Measurements from ENCODE around the gene SIK2.

DNA sequence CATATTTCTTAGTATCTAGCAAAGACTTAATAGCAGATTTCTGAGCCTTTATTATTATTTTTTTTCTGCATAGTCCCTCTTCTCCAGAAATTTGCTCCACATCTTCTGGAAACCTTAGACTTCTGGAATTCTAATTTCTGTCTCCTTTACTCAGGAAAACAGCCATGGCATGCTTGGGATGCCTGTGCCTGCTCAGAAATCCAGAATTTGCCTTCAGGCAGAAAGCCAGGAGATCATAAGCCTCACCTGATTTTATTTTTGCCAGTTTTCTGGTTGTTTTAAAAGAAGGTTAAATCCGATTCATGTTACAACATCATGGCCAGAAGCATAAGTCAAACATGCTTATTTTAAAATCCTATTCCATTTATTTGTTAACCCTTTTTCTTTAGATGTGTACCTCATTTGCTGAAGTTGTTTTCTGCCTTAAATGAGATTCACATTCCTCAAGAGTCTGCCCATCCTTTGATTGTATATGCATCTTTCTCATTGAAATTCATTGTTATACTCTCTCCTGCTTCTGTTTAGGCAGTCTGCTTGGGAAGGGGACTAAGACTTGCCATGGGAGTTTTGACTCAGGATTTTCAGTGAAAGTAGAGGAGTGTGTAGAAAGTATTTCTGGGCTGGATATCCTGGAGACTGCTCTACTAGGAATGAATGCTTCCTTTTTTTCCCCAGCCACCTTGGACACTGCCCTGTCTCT, 37.1 kb downstream of the SIK2 start:
- no peak for TF ChIP-seq POLR2AphosphoS5 (IDR thresholded peaks at IDR 0.05; ENCODE audit: low read depth, low read length)
- no peak for TF ChIP-seq TAF1 (IDR thresholded peaks at IDR 0.05; ENCODE audit: borderline replicate concordance, insufficient read depth, low read length)
- no peak for TF ChIP-seq FOXP2 (optimal IDR thresholded peaks at IDR 0.05; ENCODE audit: borderline replicate concordance, extremely low read depth, extremely low read length, insufficient read depth)
- TF ChIP-seq, protein P1, sequence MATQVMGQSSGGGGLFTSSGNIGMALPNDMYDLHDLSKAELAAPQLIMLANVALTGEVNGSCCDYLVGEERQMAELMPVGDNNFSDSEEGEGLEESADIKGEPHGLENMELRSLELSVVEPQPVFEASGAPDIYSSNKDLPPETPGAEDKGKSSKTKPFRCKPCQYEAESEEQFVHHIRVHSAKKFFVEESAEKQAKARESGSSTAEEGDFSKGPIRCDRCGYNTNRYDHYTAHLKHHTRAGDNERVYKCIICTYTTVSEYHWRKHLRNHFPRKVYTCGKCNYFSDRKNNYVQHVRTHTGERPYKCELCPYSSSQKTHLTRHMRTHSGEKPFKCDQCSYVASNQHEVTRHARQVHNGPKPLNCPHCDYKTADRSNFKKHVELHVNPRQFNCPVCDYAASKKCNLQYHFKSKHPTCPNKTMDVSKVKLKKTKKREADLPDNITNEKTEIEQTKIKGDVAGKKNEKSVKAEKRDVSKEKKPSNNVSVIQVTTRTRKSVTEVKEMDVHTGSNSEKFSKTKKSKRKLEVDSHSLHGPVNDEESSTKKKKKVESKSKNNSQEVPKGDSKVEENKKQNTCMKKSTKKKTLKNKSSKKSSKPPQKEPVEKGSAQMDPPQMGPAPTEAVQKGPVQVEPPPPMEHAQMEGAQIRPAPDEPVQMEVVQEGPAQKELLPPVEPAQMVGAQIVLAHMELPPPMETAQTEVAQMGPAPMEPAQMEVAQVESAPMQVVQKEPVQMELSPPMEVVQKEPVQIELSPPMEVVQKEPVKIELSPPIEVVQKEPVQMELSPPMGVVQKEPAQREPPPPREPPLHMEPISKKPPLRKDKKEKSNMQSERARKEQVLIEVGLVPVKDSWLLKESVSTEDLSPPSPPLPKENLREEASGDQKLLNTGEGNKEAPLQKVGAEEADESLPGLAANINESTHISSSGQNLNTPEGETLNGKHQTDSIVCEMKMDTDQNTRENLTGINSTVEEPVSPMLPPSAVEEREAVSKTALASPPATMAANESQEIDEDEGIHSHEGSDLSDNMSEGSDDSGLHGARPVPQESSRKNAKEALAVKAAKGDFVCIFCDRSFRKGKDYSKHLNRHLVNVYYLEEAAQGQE (IDR thresholded peaks at IDR 0.05; ENCODE audit: insufficient read depth in 1 of 2, low read depth in 2 of 2, low read length in 2 of 2): no peak

All from PFSK-1 (cell line).